HG02763 (cell line): ENCODE data around the gene ENPP7.

ENCODE experiments used
- ATAC-seq: cut with Tn5 transposase; IDR thresholded peaks from one replicate; pipeline ENCODE4 v1.9.1; 2021; ENCODE audit warnings: mild to moderate bottlenecking, moderate library complexity; ENCODE audit not compliant: unreplicated experiment

ENPP7 gene

DNA sequence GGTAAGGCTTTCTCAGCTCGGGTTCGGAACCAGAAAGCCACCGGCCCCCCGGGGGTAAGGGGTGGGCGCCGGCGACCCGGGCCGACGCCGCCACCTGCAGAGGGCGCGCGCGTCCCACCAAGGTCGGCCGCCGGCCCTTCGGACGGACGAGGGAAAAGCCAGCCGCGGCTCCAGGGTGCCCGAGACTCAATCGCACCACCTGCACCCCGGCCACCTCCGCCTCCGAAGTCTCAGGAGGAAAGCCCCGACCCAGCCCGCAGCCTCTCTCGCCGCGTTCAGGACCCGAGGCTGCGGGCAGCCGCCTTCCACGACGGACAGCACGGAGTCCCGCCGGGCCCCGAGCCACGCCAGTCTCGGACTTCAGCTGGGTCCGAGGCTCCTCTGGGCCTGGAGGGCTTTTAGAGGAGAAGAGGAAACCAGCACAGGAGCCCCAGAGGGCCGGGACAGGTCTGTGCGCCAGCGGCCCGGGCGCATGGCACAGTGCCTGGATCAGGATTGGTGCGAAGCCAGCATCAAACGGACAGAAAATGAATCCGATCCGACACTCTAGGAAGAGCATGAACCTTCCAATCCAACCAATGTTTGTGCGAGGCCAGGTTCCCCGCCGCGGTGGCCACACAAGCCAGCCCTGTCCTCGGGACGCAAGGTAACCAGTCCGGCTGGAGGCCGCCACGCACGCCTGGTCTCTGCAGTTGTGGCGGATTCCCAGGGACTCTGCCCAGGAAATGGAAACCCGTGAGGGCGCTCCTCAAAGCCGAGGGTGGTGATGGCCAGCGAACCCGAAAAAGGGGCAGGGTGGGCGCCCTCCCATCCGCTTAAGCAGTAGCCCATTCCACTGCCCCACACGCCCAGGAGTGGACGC is 59.4 kb downstream of the ENPP7 start:
- no peak for ATAC-seq

DNA sequence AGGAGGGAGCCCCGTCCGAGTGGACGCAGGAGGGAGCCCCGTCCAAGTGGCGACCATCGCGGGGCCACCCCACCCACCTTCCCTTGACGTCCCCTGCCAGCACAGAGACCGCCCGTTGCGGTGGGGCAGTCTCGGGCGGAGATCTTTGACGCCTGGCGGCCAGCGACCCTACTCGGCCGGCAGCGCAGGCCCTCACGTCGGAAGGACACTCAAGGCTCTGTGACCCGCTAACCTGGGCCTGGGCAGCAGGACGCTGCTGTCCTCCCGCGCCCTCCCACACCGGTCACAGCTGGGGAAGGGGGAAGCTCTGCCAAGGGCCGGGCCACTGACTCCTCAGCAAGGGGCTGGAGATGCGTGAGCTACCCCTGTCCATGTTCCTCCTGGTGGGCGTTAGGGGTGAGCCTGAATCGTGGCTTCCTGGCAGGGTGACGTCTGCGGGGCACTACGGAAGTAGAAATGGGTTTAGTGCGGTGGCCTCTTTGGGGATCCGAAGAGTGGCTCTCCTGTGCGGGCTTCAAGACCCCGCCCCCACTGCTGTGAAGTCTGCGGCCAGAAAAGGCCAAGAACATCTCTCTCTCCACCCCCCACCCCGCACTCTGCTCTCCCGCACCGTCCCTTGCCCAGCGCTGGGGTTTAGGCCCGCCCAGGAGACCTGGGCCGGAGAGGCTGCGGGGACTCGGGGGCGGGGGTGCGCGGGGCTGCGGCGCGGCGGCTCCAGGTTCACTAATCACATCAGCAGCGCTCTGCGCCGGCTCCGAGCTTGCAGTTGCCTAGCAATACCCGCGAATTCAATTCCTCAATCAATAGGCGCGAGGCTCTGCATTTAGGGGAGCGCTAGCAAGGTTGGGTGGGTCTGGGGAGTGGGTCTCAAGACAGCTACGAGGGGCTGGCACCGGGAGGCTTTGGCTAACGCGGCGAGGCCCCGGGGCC is 60.3 kb downstream of the ENPP7 start:
- ATAC-seq = no peak

DNA sequence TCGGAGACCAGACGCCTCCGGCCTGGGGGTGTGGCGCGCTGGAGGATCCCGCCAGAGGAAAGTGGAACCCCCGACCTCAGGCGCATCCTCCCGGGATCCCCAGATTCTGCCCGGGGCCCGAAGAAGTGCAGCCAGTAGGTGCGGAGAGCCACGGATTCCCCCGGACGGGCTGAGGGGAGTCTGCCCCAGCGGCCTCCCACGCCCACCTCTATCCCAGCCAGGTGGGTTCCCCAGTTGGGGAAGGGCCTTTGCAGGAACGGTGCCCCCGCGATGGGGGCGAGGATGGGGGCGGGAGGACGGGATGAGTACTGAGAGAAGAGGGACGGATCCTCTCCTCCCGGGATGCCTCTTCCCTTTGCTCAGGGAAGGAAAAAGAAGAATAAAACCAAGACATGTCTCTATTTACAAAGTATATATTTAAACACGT is 61.0 kb downstream of the ENPP7 start:
- ATAC-seq = no peak
